ENCODE results near the gene PHLDB2. TPM values are rescaled to one million over a fixed set of nuclear protein-coding genes. Genes with fewer than 3 reads are reported as not detected.

Gene PHLDB2
- total and polyA plus RNA-seq, 2 of the 13 experiments (the other 11 are each of a cell fraction or from before 2014, with no cell fraction given) = 8.4 to 23.6 TPM

- Histone ChIP-seq H2AFZ (ENCODE audit: low read length) (no peak overlapping the region), H3K9ac (ENCODE audit: insufficient read depth, low read depth, low read length) (no peak overlapping the region), H3K4me3 (replicated peaks in 1 of 3; ENCODE audit: insufficient read depth in 1 of 3, low read depth in 2 of 3, low read length in 3 of 3) (no peak overlapping the region), H4K20me1 (ENCODE audit: insufficient read depth, low read length) (no peaks in the 10 kb centered on the region), H3K9me3 (ENCODE audit: low read length) (no peaks in the 10 kb centered on the region), H3K27ac (ENCODE audit: extremely low read length, insufficient read depth, low read length) (no peak overlapping the region), H3K4me1 (ENCODE audit: insufficient read depth, low read length) (no peaks in the 10 kb centered on the region), H3K4me2 (ENCODE audit: low read depth, low read length) (no peak overlapping the region), H3K36me3 (replicated peaks in 1 of 2; ENCODE audit: control insufficient read depth in 1 of 2, insufficient read depth in 2 of 2, low read length in 2 of 2) (no peaks in the 10 kb centered on the region), H3K79me2 (ENCODE audit: insufficient read depth, low read length) (no peaks in the 10 kb centered on the region), H3K27me3 (ENCODE audit: control insufficient read depth in 1 of 2, insufficient read depth in 2 of 2, low read length in 2 of 2) (no peaks in the 10 kb centered on the region)
- FAIRE-seq = no peak
- no TSS peak for BruUV-seq (replicated peaks)
- ATAC-seq = no peak
- ChIA-PET CTCF (ENCODE audit: low intra/inter-chr PET ratio, low total read pairs) (no interaction called here), POLR2A (no interaction called here)
- in situ Hi-C loops (cut with HindIII; ENCODE audit: extremely low pct_ligation_motif_present, low pct_unique_long_range_greater_than_20kb) = no loop called here
- intact Hi-C loops (cut with micrococcal nuclease; ENCODE audit: unreplicated experiment) = no loop called here
- 0% methylated on average over 1 of the region's 1 CpG for WGBS (ENCODE audit: low lambda C conversion rate)
- no peak for DNase-seq (ENCODE audit: low spot score)
- TF ChIP-seq NFYB (CRISPR knock-in tag; IDR thresholded peaks at IDR 0.05) (no peak), ATM (IDR thresholded peaks at IDR 0.05; ENCODE audit: borderline replicate concordance) (no peak), E2F2 (CRISPR knock-in tag; IDR thresholded peaks at IDR 0.05; ENCODE audit: borderline replicate concordance) (no peak), HOXA5 (CRISPR knock-in tag; IDR thresholded peaks at IDR 0.05) (no peak), SALL2 (CRISPR knock-in tag; IDR thresholded peaks at IDR 0.05) (no peak), ZBTB10 (CRISPR knock-in tag; IDR thresholded peaks at IDR 0.05; ENCODE audit: borderline replicate concordance) (no peak), ZNF75D (CRISPR knock-in tag; IDR thresholded peaks at IDR 0.05; ENCODE audit: borderline replicate concordance) (no peak), ZNF337 (CRISPR knock-in tag; IDR thresholded peaks at IDR 0.05; ENCODE audit: borderline replicate concordance, low read depth) (no peak), IRF2 (CRISPR knock-in tag; IDR thresholded peaks at IDR 0.05) (no peak), XRCC5 (optimal IDR thresholded peaks at IDR 0.05; ENCODE audit: low read length) (no peak), ZNF235 (CRISPR knock-in tag; IDR thresholded peaks at IDR 0.05; ENCODE audit: borderline replicate concordance) (no peak), RXRB (CRISPR knock-in tag; IDR thresholded peaks at IDR 0.05; ENCODE audit: borderline replicate concordance) (no peak), ZNF274 (CRISPR knock-in tag; IDR thresholded peaks at IDR 0.05) (no peak), PAWR (CRISPR knock-in tag; IDR thresholded peaks at IDR 0.05; ENCODE audit: borderline replicate concordance) (no peak), ZNF609 (CRISPR knock-in tag; IDR thresholded peaks at IDR 0.05; ENCODE audit: borderline replicate concordance) (no peak), ZNF777 (CRISPR knock-in tag; IDR thresholded peaks at IDR 0.05) (no peak), NFE2 (CRISPR knock-in tag; IDR thresholded peaks at IDR 0.05) (no peak)
Observed at GRCh38 chr3:112020674-112021085, 161.6 kb downstream of the PHLDB2 start.
